Transverse colon (tissue), 3 donors: Measurements from ENCODE around the gene AKAP9.

Source experiments
- CTCF ChIP-seq, 5 experiments: fragments of 200-600 bp in 3 of 5; fragments of 450-650 bp in 2 of 5; sonication (generic) in 3 of 5; IDR thresholded peaks; 1 replicate in 2 of 5; 2 replicates in 3 of 5; pipeline ENCODE4 v1.5.1; 2016 to 2017; ENCODE audit warnings: antibody characterized with exemption in 5 of 5, inconsistent platforms in 3 of 5, mild to moderate bottlenecking in 2 of 5, moderate library complexity in 1 of 5
- POLR2A ChIP-seq: fragments of 450-650 bp; IDR thresholded peaks from one replicate; pipeline ENCODE4 v1.6.1; 2016; ENCODE audit warnings: antibody characterized with exemption, mild to moderate bottlenecking, moderate library complexity

GRCh38 chr7:92072708-92073107 is 132.0 kb downstream of the AKAP9 start:
- TF ChIP-seq CTCF (IDR thresholded peaks at IDR 0.05): no peak
- TF ChIP-seq POLR2A: no peak
